NCI-H2107 treated with DMSO at 0.1 percent for 48 hours (cell line): ENCODE results near the gene RHCG.

Experiments used
- DNase-seq: peaks from one replicate; lab custom pipeline; 2025; ENCODE audit not compliant: unreplicated experiment; lab: John Stamatoyannopoulos, UW

Gene RHCG

DNA sequence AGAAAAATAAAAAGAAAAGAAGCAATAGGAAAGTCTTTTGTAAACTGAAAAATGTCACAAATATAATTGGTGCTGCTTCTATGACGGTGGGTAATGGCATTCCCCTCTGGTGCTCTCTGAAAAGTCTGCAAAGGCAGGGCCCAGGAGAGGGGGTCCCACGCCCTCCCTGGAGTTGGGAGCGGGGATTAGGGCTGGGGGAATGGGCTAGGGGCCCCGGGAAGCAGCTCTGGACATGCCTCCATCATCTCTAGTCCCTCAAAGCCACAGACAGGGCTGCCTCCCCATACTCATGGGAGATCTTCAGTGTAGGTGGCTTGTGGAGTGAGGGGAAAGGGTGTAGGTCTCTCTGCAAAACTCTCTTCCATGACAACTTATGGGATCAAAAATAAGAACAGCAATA, 7.8 kb upstream of the RHCG start:
- no peak for DNase-seq

DNA sequence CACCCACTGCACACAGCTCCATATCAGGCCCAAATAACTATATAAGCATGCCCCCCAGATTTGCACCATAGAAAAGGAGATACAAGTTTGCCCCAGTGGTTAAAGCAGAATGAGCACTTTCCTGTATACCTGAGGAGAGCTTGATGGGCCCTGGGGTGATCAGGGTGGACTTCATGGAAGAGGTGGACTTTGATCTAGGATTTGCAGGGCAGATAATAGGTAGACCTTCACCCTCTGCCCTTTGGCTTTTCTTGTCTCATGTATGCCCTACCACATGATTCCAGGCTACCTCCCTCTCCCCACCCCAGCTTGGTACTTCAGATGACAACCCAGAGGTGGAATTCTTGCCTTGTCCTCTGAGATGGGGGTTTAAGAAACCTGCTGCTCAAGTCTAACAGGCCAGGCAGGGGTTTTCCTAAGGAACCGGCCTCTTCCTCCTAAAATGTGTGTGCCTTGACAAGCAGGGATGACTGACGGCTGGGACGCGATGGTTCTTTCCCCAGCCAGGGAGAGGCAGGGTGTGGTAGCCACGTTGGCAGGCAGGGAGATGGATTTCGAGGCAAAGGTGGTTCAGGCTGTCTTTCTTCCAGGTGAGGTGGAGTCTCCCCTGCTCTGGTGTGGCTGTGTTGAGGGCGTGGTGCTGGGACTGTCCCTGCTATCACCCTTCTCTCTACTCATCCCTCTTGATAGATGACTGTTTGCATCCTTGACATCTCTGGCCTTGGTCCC, 6.6 kb upstream of the RHCG start:
- DNase-seq, result no peak

DNA sequence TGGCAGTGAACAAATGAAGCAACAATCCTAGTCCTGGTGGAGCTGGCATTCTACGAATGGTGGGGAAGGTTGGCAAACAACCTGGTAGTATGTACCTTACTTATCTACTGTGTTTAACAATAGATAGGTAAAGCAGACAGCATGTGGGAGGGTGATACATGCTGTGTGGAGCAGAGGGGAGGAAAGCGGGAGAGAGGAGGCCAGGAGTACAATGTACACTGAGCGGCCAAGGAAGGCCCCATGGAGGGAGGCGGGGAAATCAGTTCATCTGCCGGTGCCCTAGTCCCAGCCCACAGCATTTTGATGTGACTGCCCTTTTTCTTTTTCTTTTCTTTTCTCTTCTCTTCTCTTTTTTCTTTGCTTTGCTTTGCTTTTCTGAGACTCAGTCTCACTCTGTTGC, 5.3 kb upstream of the RHCG start:
- no peak for DNase-seq

DNA sequence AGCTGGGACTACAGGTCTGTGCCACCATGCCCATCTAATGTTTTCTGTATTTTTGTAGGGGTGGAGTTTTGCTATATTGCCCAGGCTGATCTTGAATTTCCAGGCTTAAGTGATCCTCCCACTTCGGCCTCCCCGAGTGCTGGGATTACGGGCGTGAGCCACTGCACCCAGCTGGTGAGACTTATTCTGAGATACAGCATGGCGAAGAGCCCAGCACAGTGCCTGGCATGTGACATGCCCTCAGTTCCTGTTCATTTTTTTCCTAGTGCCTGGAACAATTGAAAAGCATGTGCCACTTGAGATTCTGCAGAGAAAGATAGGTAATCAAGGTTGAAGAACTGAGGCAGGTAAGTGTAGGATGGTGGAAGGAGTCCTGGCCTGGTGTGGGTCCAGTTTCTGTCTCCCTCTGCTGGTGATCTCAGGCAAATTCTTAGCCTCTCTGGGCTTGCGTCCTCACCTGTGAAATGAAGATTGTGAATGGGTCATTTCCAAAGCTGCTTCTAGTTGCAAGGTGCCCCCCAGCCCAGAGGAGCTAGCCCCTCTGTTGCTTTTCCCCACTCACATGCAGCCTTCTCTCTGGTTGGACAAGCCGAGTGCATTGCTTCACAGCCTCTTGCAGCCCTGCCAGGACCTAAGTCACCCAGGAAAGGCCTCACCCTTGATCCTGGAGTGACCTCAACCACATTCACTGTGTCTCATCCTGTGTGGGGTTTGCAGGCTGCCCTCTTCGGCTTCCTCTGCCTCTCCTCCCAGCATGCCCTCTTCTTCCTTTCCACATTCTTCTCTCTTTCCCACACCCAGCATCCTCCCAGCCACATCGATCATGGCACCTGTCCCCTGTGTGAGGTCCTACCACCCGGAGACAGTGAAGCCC, 4.3 kb upstream of the RHCG start:
- DNase-seq, result no peak

DNA sequence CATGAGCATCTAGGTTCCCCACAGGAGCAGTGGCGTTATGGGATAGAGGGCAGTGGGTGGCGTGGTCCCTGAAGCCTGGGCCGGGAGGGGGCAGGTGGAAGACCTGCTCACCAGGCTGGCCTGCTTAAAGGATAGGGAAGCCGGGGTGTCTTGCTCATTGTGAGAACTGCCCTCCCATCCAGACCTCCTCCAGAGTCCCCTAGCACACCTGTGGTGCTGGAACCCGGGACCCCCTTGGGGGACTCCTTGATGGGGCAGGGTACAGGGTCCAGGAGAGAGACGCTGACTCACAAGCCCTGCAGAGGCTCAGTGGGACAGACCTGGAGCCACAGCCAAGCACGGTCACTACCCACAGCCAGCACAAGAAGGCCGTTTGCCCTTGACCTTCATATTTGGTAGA, 2.8 kb upstream of the RHCG start:
- DNase-seq, result no peak

DNA sequence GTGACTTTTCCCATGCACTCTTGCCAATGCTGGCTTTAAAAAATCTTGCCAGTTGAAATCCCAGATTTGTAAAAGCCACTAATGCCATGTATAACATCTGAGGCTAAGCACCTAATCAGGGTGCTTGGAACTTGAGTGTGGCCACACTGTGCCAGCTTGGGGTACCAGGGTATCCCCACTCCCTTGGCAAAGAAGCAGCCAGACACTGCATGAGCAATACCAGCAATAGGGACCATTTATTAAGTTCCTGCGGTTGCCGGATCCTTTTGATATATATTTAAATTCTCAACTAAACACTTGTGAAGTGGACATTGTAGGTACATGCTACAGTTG, 2.2 kb upstream of the RHCG start:
- no peak for DNase-seq

DNA sequence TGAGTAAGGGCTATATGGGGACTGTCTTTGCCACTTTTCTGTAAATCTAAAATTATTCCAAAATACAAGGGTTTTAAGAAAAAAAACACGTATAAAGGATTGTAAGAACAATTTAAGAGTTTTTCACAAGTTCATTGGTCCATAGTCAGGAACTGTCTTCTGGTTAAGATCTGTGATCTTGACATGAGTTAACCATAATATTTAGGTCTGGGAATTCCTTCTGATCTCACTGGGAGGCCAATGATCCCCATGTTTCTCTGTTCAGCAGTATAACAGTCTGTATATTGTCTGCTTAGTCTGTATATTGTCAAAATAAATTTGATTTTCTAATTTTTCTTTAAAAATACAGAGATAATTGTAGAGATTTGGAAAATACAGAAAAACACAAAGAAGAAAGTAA, 848 bp upstream of the RHCG start:
- DNase-seq, result no peak

DNA sequence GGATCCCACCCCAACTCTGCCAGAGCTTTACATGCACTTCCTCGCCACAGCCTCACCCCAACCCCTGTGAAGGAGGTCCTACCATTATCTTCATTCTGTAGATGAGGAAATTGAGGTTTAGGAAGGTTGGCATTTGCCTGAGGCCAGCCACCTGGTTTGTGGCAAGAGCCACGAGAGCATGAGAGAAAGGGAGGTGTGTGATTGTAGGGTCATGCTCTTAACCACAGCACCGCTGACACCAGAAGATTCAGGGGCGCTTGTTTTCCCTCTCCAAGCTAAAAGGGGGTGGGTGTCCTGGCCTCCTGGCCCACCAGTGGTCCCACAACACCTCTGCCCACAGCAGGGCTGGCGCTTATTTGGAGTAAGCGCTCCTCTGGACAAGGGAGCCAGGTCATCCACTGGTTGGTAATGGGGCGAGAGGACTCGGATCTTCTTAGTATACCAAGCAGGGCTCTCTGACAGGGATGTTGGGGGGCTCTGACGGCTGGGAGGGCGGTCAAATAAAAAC, 691 bp downstream of the RHCG start:
- DNase-seq, result no peak

DNA sequence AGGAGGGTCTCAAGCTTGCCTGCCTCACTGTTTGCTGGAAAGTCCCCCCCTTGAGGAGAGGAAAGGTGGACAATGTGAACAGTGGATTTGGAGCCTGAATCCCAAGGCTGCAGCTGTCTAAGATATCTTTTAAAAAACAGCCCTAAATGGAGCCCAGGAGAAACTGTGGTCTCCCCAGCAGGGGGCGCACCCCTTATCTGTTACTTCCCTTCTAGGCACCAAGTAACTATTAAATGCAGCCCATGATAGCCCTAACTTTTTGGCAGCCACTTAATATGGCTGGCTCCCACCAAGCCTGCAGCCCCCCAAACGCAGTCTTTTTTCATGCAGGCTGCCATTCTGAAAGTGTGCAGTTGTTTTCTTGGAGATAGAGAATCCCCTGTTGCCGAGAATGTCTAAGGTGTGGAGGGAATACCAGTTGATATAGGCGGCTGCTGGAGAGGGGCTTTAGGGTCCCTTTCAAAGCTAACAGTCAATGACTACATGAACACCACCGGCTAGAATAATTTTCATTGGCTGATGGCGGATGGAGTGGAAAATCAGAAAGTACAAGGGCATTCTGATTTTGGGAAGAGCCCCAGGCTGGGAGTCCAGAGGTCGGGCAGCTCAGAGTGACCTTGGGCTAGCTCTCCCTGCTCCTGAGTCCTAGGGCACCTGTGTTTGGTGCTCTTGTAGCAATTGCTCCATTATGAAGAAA, 1.3 kb downstream of the RHCG start:
- no peak for DNase-seq

GRCh38 chr15:89494031-89494430, 2.4 kb downstream of the RHCG start:
- no peak for DNase-seq

DNA sequence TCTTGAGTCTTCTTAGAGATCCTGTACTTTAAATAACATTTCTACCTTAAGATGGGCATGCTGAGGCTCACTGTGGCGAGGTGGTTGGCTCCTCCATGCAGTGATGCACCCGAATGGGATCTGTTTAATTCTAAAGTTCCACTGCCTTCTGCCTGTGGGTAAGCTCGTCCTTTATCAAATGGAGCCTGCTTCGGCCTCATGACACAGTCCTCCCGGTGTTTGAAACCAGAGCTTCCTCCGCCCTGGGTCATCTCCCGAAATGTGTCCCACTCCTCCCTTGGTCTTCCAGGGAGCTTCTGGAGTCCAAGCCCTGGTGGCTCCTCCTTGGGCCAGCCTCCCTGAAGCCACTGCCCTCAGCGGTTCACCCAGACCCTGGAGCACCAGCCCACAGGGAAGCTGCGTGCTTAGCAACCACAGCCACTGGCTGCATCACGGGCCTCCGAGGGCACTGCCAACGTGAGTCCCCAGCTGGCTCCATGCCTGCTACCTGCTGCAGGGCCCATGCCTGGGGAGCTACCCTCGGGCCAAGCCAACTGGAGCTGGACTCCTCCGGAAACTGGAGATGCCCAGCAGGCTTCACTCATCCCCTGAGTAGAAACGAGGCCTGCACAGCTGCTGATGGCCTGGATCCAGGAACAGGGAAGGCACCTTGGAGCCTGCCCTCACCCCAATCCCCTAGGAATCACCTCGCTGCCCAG, 3.3 kb downstream of the RHCG start:
- no peak for DNase-seq

GRCh38 chr15:89492111-89492641, 4.2 kb downstream of the RHCG start:
- no peak for DNase-seq

- DNase-seq, result no peak
Measured at GRCh38 chr15:89490814-89491315, 5.5 kb downstream of the RHCG start.

GRCh38 chr15:89490081-89490813, 6.1 kb downstream of the RHCG start:
- DNase-seq, result no peak

DNA sequence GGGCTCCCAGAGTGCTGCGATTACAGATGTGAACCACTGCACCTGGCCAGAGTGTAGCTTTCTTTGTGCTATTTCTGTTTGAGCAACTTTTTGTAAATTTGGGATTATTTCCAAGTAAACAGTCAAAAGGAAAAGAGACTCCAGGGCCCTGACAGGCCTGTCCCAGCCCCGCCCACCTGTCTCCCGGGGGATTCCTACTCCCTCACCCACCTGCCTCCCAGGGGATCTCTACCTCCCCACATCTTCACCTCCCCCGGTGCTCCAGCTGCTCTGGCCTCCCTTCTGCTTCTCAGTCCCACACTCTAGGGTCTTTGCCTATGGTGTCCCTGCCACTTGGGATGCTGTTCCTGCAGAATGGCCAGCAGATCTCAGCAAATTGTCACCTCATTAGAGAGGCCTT, 7.0 kb downstream of the RHCG start:
- DNase-seq, result no peak

- no peak for DNase-seq
Measured at GRCh38 chr15:89487791-89488190, 8.6 kb downstream of the RHCG start.

DNA sequence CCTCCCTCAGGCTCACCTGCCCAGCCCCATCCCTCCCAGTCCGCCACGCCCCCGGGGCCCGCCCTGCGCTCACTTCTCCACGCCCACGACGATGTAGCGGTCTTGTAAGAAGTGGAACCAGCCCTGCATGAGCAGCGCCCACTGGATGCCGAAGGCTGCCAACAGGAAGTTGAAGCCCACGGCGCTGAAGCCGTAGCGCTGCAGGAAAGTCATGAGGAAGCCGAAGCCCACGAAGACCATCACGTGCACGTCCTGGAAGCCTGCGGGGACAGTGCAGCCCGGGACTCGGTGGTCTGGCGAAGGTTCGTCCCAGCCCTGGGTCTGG, 9.7 kb downstream of the RHCG start:
- DNase-seq, result no peak

DNA sequence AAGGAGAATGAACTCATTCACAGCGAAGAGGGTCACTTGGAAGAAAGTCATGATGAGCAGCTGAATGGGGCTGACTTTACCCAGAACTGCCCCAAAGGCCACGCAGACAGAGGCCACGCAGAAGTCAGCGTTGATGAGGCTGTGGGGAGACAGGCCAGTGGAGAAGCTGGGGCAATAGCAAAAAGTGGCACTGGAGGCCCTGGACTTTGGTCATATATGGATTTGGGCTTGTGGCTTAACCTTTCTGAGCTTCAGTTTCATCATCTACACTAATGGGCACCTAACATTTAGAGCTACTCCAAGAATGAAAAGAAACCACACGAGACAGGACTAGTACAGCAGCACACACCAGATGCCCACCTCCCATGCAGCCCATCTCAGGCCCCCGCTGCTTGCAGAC, 13.3 kb downstream of the RHCG start:
- no peak for DNase-seq

DNA sequence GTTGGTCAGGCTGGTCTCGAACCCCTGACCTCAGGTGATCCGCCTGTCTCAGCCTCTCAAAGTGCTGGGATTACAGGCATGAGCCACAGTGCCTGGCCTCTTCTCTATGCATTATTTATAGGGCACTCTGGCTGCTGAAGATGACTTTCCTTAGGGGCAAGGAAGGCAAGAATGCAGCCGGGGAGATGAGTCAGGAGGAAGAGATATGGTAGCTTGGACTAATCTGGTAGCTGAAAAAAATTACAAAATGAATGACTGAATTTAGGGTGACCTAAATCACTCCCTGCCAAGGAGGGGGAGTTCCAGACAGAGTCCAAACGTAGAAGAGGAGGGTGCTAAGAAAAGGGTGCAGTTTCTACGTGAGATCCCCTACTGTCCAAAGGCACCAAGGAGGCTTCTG, 14.2 kb downstream of the RHCG start:
- DNase-seq, result no peak

DNA sequence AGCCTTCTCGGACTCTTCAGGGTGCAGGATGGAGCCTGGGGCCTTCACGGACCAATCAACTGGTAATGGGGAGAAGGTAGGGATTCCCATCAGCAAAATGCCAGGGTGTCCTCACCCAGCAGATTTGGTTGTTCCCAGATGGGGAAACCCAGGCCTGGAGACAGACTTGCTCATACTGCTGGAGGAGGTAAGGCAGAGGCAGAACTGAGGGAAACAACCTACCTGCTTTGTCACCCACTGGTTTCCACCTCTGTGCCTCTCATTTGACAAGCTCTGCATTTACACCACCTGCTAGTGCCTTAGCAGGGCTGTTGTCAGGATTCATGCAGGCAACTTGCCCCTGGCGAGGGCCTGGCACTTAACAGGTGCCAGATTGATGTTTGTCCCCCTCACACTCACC, 15.9 kb downstream of the RHCG start:
- DNase-seq, result no peak
